ENCODE results near the gene RARS1.

The RARS1 gene

DNA sequence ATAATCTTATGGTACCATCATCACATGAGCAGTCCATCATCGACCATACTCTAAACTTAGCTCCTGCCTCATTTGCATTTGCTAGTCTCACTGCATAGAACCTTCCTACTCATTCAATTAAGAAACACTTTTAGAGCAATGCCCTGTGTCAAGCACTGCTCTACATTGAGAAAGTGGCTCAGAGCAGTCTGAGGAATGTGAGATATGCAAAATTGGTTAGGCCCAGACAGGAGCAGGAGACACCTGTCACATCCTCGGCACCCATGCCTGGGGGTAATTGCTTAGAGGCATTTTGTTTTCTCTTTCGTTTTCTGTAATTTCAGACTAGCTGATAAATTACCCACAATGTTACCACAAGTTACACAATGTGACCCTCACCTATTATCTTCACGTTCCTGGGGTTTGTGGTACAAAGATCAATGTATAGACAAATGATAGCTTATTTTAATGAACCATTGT lies 4.9 kb upstream of the RARS1 start:
- no peaks in the 10 kb centered on the region for H3K27me3 ChIP-seq (replicated peaks; ENCODE audit: control insufficient read depth, insufficient read depth, low read length)
- DNase-seq (ENCODE audit: extremely low read depth, insufficient read length), result peak; percentile 51
- H3K4me3 ChIP-seq (replicated peaks; ENCODE audit: low read depth, low read length), result no peak overlapping the region
- no peaks in the 10 kb centered on the region for H3K36me3 ChIP-seq (ENCODE audit: control insufficient read depth, insufficient read depth, low read length)
- TF ChIP-seq, protein P1, sequence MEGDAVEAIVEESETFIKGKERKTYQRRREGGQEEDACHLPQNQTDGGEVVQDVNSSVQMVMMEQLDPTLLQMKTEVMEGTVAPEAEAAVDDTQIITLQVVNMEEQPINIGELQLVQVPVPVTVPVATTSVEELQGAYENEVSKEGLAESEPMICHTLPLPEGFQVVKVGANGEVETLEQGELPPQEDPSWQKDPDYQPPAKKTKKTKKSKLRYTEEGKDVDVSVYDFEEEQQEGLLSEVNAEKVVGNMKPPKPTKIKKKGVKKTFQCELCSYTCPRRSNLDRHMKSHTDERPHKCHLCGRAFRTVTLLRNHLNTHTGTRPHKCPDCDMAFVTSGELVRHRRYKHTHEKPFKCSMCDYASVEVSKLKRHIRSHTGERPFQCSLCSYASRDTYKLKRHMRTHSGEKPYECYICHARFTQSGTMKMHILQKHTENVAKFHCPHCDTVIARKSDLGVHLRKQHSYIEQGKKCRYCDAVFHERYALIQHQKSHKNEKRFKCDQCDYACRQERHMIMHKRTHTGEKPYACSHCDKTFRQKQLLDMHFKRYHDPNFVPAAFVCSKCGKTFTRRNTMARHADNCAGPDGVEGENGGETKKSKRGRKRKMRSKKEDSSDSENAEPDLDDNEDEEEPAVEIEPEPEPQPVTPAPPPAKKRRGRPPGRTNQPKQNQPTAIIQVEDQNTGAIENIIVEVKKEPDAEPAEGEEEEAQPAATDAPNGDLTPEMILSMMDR (IDR thresholded peaks at IDR 0.05; ENCODE audit: insufficient read depth, low read length, poor library complexity, severe bottlenecking), result no peak

DNA sequence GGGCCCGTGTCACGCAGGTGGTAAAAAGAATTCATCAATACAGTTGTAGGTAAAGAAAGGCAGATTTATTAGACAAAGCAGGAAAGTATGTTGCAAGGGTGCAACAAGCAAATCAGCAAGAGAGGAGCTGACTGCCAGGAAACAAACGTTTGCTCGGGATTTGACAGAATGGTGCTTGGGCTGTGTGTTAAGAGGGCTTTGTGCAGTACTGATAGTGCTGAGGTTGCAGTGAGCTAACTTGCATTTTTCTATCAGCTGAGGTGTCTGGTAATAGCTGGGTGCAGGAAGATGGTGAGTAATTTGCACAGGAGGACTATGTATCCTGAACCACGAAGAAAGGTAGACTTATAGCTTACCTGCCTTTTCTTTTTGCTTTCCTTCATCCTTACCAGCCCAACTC lies 3.9 kb upstream of the RARS1 start:
- TF ChIP-seq, protein P1 (IDR thresholded peaks at IDR 0.05; ENCODE audit: insufficient read depth, low read length, poor library complexity, severe bottlenecking), result no peak
- no peak for DNase-seq (ENCODE audit: extremely low read depth, insufficient read length)
- H3K4me3 ChIP-seq (replicated peaks; ENCODE audit: low read depth, low read length), result no peak overlapping the region
- no peaks in the 10 kb centered on the region for H3K27me3 ChIP-seq (replicated peaks; ENCODE audit: control insufficient read depth, insufficient read depth, low read length)
- H3K36me3 ChIP-seq (ENCODE audit: control insufficient read depth, insufficient read depth, low read length), result no peaks in the 10 kb centered on the region

DNA sequence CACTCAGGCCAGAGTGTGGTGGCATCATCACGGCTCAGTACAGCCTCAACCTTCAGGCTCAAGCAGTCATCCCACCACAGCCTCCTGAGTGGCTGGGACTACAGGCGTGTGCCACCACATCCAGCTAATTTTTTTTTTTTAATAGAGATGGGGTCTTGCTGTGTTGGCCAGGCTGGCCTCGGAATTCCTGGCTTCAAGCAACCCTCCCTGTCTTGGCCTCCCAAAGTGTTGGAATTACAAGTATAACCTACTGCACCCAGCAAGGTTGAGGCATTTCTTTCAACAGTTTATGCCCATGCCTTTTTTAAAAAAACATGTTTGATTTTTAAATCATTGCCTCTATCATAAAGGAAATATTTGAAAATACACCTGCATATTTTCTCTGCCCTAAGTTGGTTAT lies 2.8 kb downstream of the RARS1 start:
- DNase-seq (ENCODE audit: extremely low read depth, insufficient read length), result no peak
- Histone ChIP-seq H3K4me3 (replicated peaks; ENCODE audit: low read depth, low read length) (no peak overlapping the region), H3K27me3 (replicated peaks; ENCODE audit: control insufficient read depth, insufficient read depth, low read length) (no peaks in the 10 kb centered on the region), H3K36me3 (ENCODE audit: control insufficient read depth, insufficient read depth, low read length) (peaks cover 9% of the 10 kb centered on the region)
- TF ChIP-seq, protein P1 (IDR thresholded peaks at IDR 0.05; ENCODE audit: insufficient read depth, low read length, poor library complexity, severe bottlenecking), result no peak

DNA sequence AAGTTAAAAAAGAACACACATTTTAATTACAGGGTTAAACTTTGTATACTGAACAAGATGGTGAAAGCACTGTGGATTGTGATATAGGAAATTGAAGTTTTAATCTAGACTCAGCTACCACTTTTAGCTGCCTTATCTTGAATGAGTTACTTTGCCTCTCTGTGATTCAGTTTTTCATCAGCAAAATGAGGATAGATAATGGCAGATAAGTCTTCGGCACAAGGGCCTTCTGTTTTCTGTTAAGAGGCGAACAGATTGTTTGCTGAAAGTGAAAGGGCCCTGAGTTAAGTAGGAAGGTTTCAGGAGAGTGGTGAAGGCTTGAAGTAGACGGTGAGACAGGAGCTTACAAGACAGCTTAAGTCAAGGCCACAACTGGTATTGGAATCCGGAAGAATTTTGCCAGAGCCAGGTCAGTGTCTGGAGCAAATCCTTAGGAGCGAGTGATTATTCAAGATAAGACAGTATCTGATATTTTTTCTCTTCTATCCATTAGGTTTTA lies 7.8 kb downstream of the RARS1 start:
- TF ChIP-seq, protein P1 (IDR thresholded peaks at IDR 0.05; ENCODE audit: insufficient read depth, low read length, poor library complexity, severe bottlenecking), result no peak
- DNase-seq (ENCODE audit: extremely low read depth, insufficient read length), result no peak
- Histone ChIP-seq H3K4me3 (replicated peaks; ENCODE audit: low read depth, low read length) (no peak overlapping the region), H3K36me3 (ENCODE audit: control insufficient read depth, insufficient read depth, low read length) (peaks cover 10% of the 10 kb centered on the region), H3K27me3 (replicated peaks; ENCODE audit: control insufficient read depth, insufficient read depth, low read length) (no peaks in the 10 kb centered on the region)

DNA sequence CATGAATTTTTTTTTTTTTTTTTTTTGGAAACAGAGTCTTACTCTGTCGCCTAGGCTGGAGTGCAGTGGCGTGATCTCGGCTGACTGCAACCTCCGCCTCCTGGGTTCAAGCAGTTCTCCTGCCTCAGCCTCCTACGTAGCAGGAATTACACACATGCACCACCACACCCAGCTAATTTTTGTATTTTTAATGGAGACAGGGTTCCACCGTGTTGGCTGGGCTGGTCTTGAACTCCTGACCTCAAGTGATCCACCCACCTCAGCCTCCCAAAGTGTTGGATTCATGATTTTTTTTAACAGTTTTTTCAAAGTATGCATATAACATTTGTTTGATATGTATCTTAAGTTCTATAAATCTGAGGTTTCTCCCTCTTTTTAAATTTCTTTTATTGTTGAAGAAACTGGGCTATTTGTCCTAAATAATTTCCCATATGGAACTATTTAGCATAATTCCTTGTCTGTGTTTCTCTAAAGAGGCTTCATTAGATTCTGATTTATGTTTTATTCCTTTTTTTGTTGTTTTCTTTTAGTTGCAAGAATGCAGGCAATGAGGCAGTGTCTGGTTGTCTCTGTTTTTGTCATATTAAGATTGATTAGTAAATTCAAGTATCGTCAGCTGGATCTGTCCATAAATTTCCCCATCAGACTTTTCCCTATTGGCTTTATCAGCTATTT lies 16.4 kb downstream of the RARS1 start:
- no peak overlapping the region for H3K4me3 ChIP-seq (replicated peaks; ENCODE audit: low read depth, low read length)
- peaks cover 8% of the 10 kb centered on the region for H3K36me3 ChIP-seq (ENCODE audit: control insufficient read depth, insufficient read depth, low read length)
- no peak for DNase-seq (ENCODE audit: extremely low read depth, insufficient read length)
- TF ChIP-seq, protein P1 (IDR thresholded peaks at IDR 0.05; ENCODE audit: insufficient read depth, low read length, poor library complexity, severe bottlenecking), result no peak
- H3K27me3 ChIP-seq (replicated peaks; ENCODE audit: control insufficient read depth, insufficient read depth, low read length), result no peaks in the 10 kb centered on the region
